HepG2 (cell line): ENCODE data around the gene STAT1. TPM values are rescaled to one million over a fixed set of nuclear protein-coding genes. Genes with fewer than 3 reads are reported as not detected.

Experiments used
- CREM ChIP-seq, 2 experiments: sonication (generic) in 1 of 2; formaldehyde crosslinking in 1 of 2; IDR thresholded peaks; 2 replicates each; pipeline versions ENCODE4 v1.4.0 to v1.6.1; 2016 to 2020; ENCODE audit warnings: antibody characterized with exemption in 1 of 2, mild to moderate bottlenecking in 1 of 2, missing genetic modification reagents in 1 of 2
- FOXP1 ChIP-seq, 2 experiments: fragments of 450-650 bp in 1 of 2; IDR thresholded peaks; 2 replicates each; pipeline ENCODE4 v1.6.1; 2017 to 2018; ENCODE audit warnings: antibody characterized with exemption in 1 of 2
- GMEB1 ChIP-seq: sonication (generic); formaldehyde crosslinking; IDR thresholded peaks from 2 replicates; pipeline ENCODE4 v1.5.1; 2020; ENCODE audit warnings: missing genetic modification reagents, mild to moderate bottlenecking, borderline replicate concordance
- HNRNPK ChIP-seq: fragments of 200-400 bp; formaldehyde crosslinking; IDR thresholded peaks from 2 replicates; pipeline ENCODE4 v1.6.1; 2018; ENCODE audit warnings: low read length, low read depth, moderate library complexity, mild to moderate bottlenecking; ENCODE audit not compliant: poor library complexity, severe bottlenecking
- IRF1 ChIP-seq: sonication (generic); formaldehyde crosslinking; IDR thresholded peaks from 2 replicates; pipeline ENCODE4 v1.4.0; 2020; ENCODE audit warnings: low read depth, mild to moderate bottlenecking, missing genetic modification reagents
- KAT2B ChIP-seq: fragments of 150-350 bp; IDR thresholded peaks from 2 replicates; pipeline ENCODE4 v1.6.1; 2014; ENCODE audit warnings: low read depth, low read length, borderline replicate concordance
- KDM2A ChIP-seq: sonication (generic); formaldehyde crosslinking; IDR thresholded peaks from 2 replicates; pipeline ENCODE4 v1.4.0; 2020; ENCODE audit warnings: low read depth, missing genetic modification reagents, borderline replicate concordance
- KDM6A ChIP-seq: IDR thresholded peaks from 2 replicates; pipeline ENCODE4 v1.6.1; 2016; ENCODE audit warnings: low read depth
- MEF2D ChIP-seq: sonication (generic); formaldehyde crosslinking; IDR thresholded peaks from 2 replicates; pipeline ENCODE4 v1.5.1; 2020; ENCODE audit warnings: mild to moderate bottlenecking, missing genetic modification reagents
- MZF1 ChIP-seq: sonication (generic); formaldehyde crosslinking; IDR thresholded peaks from 2 replicates; pipeline ENCODE4 v1.8.1; 2023; ENCODE audit warnings: mild to moderate bottlenecking, missing genetic modification reagents, borderline replicate concordance
- POLR2AphosphoS2 ChIP-seq: IDR thresholded peaks from 2 replicates; pipeline ENCODE4 v1.6.1; 2011; ENCODE audit warnings: low read depth, low read length, improper control_type of control experiment
- RFX5 ChIP-seq: IDR thresholded peaks from 2 replicates; pipeline ENCODE4 v1.6.1; 2011; ENCODE audit warnings: low read depth, low read length, improper control_type of control experiment
- SAFB2 ChIP-seq: sonication (generic); formaldehyde crosslinking; IDR thresholded peaks from 2 replicates; pipeline ENCODE4 v1.5.1; 2020; ENCODE audit warnings: missing genetic modification reagents, low read depth, mild to moderate bottlenecking, borderline replicate concordance
- SIN3A ChIP-seq: IDR thresholded peaks from 2 replicates; pipeline ENCODE4 v1.6.1; 2011; ENCODE audit warnings: low read depth, mild to moderate bottlenecking, control low read depth, low read length, borderline replicate concordance
- SOX5 ChIP-seq: IDR thresholded peaks from 2 replicates; pipeline ENCODE4 v1.6.1; 2016; ENCODE audit warnings: borderline replicate concordance
- TEAD3 ChIP-seq: optimal IDR thresholded peaks from 2 replicates; pipeline ENCODE3; 2016; ENCODE audit warnings: borderline replicate concordance
- ZNF136 ChIP-seq: sonication (generic); formaldehyde crosslinking; IDR thresholded peaks from 2 replicates; pipeline ENCODE4 v1.8.1; 2022; ENCODE audit warnings: low read depth, mild to moderate bottlenecking, moderate library complexity, missing genetic modification reagents
- ZNF205 ChIP-seq: IDR thresholded peaks from 2 replicates; pipeline ENCODE4 v1.6.1; 2018; ENCODE audit warnings: missing biosample characterization, missing genetic modification reagents
- ZNF235 ChIP-seq: sonication (generic); formaldehyde crosslinking; IDR thresholded peaks from 2 replicates; pipeline ENCODE4 v1.8.1; 2023; ENCODE audit warnings: mild to moderate bottlenecking, missing genetic modification reagents, borderline replicate concordance
- ZNF333 ChIP-seq: sonication (generic); formaldehyde crosslinking; IDR thresholded peaks from 2 replicates; pipeline ENCODE4 v1.4.0; 2020; ENCODE audit warnings: mild to moderate bottlenecking, missing genetic modification reagents, borderline replicate concordance
- ZNF574 ChIP-seq: sonication (generic); formaldehyde crosslinking; IDR thresholded peaks from 2 replicates; pipeline ENCODE4 v1.4.0; 2020; ENCODE audit warnings: missing genetic modification reagents
- polyA plus RNA-seq, 8 experiments: library from polyadenylated mRNA; depleted of rRNA in 3 of 8; stranded (reverse) in 7 of 8; unstranded in 1 of 8; fragments of >200 nt; fragmentation: Illumina TruSeq in 4 of 8; extraction: Trizol in 4 of 8; gene quantifications; 2 replicates each; pipeline versions ENCODE4 v1.2.1 to v1.2.3, GENCODE V29; 2011 to 2016; ENCODE audit warnings: low read depth in 4 of 8, missing spikeins in 1 of 8, mixed read lengths in 1 of 8; ENCODE audit not compliant: insufficient read depth in 1 of 8
- total RNA-seq, 5 experiments: library from RNA; depleted of rRNA; stranded (reverse); fragments of >200 nt; fragmentation: Illumina TruSeq; extraction: Trizol; gene quantifications; 2 replicates each; pipeline ENCODE4 v1.2.3, GENCODE V29; 2016; ENCODE audit warnings: low read depth in 1 of 5
- TF ChIP-seq, protein P1 (sequence below): sonication (generic); formaldehyde crosslinking; IDR thresholded peaks from 2 replicates; pipeline ENCODE4 v1.4.0; 2020; ENCODE audit warnings: missing genetic modification reagents

STAT1 gene
- total and polyA plus RNA-seq, 2 of the 13 experiments (the other 11 are each of a cell fraction or from before 2014, with no cell fraction given) = 21.8 to 59.6 TPM

GRCh38 chr2:191049728-191050639 is 36.0 kb upstream of the STAT1 start (continued):
- TF ChIP-seq MEF2D (0 out of 2 replicates have a peak, but pooled peaks have one; percentile 20), ZNF235 (CRISPR knock-in tag) (no peak), ZNF136 (CRISPR knock-in tag) (no peak), ZNF333 (no peak), POLR2AphosphoS2 (no peak), TEAD3 (CRISPR knock-in tag) (peak; percentile 13), ZNF574 (no peak), KAT2B (no peak), SAFB2 (no peak), KDM2A (CRISPR knock-in tag) (no peak), MZF1 (CRISPR knock-in tag) (no peak), SOX5 (CRISPR knock-in tag) (peak; percentile 50), GMEB1 (CRISPR knock-in tag) (no peak), IRF1 (CRISPR knock-in tag) (no peak), HNRNPK (no peak), SIN3A (no peak), ZNF205 (CRISPR knock-in tag) (no peak), RFX5 (no peak), KDM6A (no peak), FOXP1 (IDR thresholded peaks at IDR 0.05) (no peak), FOXP1 (CRISPR knock-in tag; IDR thresholded peaks at IDR 0.05) (peak; percentile 45; the same call in 1 of the 2 replicates), CREM (IDR thresholded peaks at IDR 0.05) (0 out of 2 replicates have a peak, but pooled peaks have one; percentile 9), CREM (CRISPR knock-in tag; IDR thresholded peaks at IDR 0.05) (no peak)
- TF ChIP-seq, protein P1, sequence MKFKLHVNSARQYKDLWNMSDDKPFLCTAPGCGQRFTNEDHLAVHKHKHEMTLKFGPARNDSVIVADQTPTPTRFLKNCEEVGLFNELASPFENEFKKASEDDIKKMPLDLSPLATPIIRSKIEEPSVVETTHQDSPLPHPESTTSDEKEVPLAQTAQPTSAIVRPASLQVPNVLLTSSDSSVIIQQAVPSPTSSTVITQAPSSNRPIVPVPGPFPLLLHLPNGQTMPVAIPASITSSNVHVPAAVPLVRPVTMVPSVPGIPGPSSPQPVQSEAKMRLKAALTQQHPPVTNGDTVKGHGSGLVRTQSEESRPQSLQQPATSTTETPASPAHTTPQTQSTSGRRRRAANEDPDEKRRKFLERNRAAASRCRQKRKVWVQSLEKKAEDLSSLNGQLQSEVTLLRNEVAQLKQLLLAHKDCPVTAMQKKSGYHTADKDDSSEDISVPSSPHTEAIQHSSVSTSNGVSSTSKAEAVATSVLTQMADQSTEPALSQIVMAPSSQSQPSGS = no peak
